Measurements from ENCODE around the gene ITGAD.

Gene ITGAD

GRCh38 chr16:31453255-31454204 lies 60.4 kb downstream of the ITGAD start:
- DNase-seq (ENCODE audit: extremely low spot score, insufficient read length, low read depth) (no peak), FAIRE-seq (no peak)

GRCh38 chr16:31455601-31456314 lies 62.6 kb downstream of the ITGAD start:
- no peak for FAIRE-seq
- DNase-seq (ENCODE audit: extremely low spot score, insufficient read length, low read depth), result no peak

GRCh38 chr16:31456988-31457360 lies 63.8 kb downstream of the ITGAD start:
- DNase-seq (ENCODE audit: extremely low spot score, insufficient read length, low read depth), result no peak
- no peak for FAIRE-seq

GRCh38 chr16:31458073-31458843 lies 65.1 kb downstream of the ITGAD start:
- DNase-seq (ENCODE audit: extremely low spot score, insufficient read length, low read depth) (no peak), FAIRE-seq (peak; percentile 39)

GRCh38 chr16:31458844-31459686 lies 65.9 kb downstream of the ITGAD start, which contains the start of gene ARMC5:
Gene ARMC5 (plus strand): TSS chr16:31459501. CDS start chr16:31459525, 24 bp downstream.
- peak; percentile 97 for FAIRE-seq
- DNase-seq (ENCODE audit: extremely low spot score, insufficient read length, low read depth), result peak; percentile 74

GRCh38 chr16:31459687-31460581 lies 66.8 kb downstream of the ITGAD start:
- FAIRE-seq, result no peak
- DNase-seq (ENCODE audit: extremely low spot score, insufficient read length, low read depth), result peak; percentile 91

GRCh38 chr16:31460582-31461002 lies 67.5 kb downstream of the ITGAD start:
- FAIRE-seq (peak; percentile 73), DNase-seq (ENCODE audit: extremely low spot score, insufficient read length, low read depth) (no peak)

GRCh38 chr16:31461201-31461920 lies 68.2 kb downstream of the ITGAD start:
- FAIRE-seq, result no peak
- no peak for DNase-seq (ENCODE audit: extremely low spot score, insufficient read length, low read depth)

- FAIRE-seq (no peak), DNase-seq (ENCODE audit: extremely low spot score, insufficient read length, low read depth) (no peak)
Measured at GRCh38 chr16:31461921-31462804, 69.0 kb downstream of the ITGAD start.

GRCh38 chr16:31464348-31464769 lies 71.2 kb downstream of the ITGAD start:
- no peak for FAIRE-seq
- no peak for DNase-seq (ENCODE audit: extremely low spot score, insufficient read length, low read depth)

GRCh38 chr16:31464781-31465260 lies 71.7 kb downstream of the ITGAD start:
- DNase-seq (ENCODE audit: extremely low spot score, insufficient read length, low read depth), result no peak
- no peak for FAIRE-seq

- no peak for FAIRE-seq
Measured at GRCh38 chr16:31465788-31466370, 72.7 kb downstream of the ITGAD start.

GRCh38 chr16:31466381-31466841 lies 73.3 kb downstream of the ITGAD start:
- FAIRE-seq, result no peak
- no peak for DNase-seq (ENCODE audit: extremely low spot score, insufficient read length, low read depth)

More at GRCh38 chr16:31465788-31466370, 72.7 kb downstream of the ITGAD start:
- no peak for DNase-seq (ENCODE audit: extremely low spot score, insufficient read length, low read depth)

GRCh38 chr16:31467151-31467773 lies 74.1 kb downstream of the ITGAD start:
- no peak for DNase-seq (ENCODE audit: extremely low spot score, insufficient read length, low read depth)
- peak; percentile 52 for FAIRE-seq

- FAIRE-seq (no peak), DNase-seq (ENCODE audit: extremely low spot score, insufficient read length, low read depth) (no peak)
Measured at GRCh38 chr16:31467858-31468257, 74.7 kb downstream of the ITGAD start.

GRCh38 chr16:31470615-31471014 lies 77.5 kb downstream of the ITGAD start:
- no peak for DNase-seq (ENCODE audit: extremely low spot score, insufficient read length, low read depth)
- FAIRE-seq, result no peak
